GF-D8 (cell line): ENCODE results near the gene CAPZA1.
"Not testable (repeated sequence)": the region's sequence is repeated elsewhere in the genome, so short reads cannot be mapped to it uniquely, and the experiment has no call there.

Experiments
- DNase-seq: peaks from one replicate; lab custom pipeline; 2025; lab: John Stamatoyannopoulos, UW

Gene CAPZA1

GRCh38 chr1:112619518-112620376 lies at the start of gene CAPZA1:
CAPZA1 (plus strand) TSS chr1:112619832; CDS start chr1:112619845, 13 bp downstream.
- DNase-seq = peak; percentile 82

DNA sequence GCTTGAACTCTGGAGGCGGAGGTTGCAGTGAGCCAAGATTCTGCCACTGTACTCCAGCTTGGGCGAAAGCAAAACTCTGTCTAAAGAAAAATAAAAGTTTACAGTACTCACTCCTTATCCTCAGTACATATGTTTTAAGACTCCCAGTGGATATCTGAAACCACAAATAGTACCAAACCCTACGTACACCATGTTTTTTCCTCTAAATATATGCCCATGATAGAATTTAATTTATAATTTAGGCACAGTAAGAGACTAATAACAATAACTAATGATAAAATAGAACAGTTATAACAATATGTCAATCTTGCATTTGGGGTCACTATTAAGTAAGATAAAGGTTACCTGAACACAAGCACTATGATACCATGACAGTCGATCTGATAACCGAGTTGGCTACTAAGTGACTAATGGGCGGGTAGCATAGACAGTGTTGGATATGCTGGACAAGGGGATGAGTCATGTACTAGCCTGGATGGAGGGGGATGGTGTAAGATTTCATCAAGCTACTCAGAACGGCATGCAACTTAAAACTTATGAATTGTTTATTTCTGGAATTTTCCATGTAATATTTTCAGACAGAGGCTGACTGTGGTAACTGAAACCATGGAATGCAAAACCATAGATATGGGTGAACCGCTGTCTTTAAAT lies 44.4 kb upstream of the CAPZA1 start:
- DNase-seq = no peak

- DNase-seq = no peak
Measured at GRCh38 chr1:112576240-112576639, 43.4 kb upstream of the CAPZA1 start.

DNA sequence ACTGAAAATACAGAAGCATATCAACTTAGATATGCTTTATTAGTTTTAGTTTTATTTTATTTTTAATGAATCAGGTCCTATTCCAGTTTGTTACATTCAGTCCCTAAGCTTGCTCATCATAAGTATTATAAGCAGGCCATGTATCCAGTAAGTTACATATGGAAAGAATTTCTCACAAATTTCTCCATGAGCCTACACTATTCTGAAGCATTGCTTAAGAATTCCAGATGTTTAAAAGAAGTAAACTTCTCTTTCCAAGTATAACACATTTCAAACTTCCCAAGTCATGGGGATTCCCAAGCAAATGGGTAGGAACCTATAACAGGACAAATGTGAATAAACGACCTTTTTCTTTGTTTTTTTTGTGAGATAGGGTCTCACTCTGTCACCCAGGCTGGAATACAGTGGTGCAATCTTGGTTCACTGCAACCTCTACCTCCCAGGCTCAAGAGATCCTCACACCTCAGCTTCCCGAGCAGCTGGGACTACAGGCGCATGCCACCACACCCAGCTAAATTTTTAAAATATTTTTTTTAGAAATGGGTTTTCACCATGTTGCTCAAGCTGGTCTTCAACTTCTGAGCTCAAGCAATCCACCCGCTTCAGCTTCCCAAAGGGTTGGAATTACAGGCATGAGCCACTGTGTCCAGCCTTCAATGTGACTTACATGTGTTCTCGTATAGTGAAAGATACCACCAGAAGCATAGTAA lies 39.7 kb upstream of the CAPZA1 start:
- no peak for DNase-seq

DNA sequence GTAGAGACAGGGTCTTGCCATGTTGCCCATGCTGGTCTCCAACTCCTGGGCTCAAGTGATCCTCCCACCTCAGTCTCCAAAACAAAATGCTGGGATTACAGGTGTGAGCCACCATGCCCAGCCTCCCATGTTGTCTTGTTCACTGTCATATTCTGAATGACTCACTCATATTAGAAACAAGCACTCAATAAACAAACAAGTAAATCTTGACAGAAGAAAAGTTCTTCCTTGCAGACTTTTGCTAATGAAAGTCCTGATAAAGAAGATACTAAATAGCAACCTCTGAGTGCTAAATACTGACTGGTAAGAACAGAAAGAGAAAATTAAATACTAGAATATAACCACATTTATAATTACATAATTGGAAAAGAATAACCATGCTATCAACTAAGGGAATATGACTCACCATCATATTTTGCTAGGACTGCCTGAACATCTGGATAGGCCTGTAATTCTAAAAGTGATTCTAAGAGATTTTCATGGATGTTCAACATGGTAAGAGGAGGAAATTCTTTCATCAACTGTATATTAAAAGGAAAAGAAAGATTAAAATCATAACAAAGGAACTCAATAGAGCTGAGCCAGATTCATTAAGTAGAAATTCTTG lies 37.9 kb upstream of the CAPZA1 start:
- DNase-seq = no peak

DNA sequence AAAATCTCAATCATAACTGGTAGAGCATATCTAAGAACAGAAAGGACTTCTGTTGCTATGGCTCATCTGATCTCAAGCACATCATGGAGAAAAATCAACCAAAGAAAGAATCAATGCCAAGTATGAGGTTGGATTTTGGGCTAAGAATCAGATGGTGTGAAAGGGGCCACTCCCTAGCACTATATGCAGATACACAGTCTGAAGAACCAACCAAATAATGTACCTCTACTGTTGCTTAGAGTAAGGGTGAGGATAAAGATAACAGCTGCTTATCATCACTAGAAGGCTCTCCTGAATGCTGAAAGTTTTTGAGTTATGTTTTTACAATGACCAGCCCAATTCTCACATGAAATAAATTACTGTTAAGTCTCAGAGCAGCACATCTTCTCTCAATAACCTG lies 36.3 kb upstream of the CAPZA1 start:
- no peak for DNase-seq

- DNase-seq = no peak
Measured at GRCh38 chr1:112589766-112590165, 29.9 kb upstream of the CAPZA1 start.

DNA sequence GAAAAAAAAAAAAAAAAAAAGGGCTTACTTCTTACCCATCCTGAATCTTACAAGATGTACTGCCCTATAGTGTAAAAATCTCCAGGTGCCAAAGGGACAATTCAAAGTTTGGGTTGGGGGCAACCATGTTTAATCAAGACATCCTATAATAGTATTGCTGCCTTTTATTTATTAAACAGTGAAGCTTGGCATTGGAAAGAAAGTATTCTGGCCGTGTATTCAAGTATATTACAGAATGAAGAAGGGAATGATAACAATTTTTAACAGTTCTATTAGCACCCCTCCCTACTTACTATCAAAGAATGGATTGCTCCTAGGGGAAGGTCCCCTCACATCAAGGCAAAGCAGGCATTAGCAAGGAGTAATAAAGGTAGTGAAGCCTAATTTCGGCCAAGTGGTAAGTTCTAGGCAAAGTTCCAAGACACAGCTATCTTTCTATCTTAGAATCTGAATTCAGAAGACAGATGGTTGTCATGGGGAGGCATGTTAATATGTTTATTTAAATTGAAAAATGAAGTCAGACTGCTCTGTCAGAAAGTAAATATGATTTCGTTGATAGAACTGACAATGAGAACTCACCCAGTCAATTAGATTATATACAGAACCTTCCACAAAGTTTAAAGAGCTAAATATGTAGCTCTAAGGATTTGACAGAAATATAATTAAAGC lies 25.3 kb upstream of the CAPZA1 start:
- DNase-seq = no peak

- DNase-seq = no peak
Measured at GRCh38 chr1:112599477-112599876, 20.2 kb upstream of the CAPZA1 start.

DNA sequence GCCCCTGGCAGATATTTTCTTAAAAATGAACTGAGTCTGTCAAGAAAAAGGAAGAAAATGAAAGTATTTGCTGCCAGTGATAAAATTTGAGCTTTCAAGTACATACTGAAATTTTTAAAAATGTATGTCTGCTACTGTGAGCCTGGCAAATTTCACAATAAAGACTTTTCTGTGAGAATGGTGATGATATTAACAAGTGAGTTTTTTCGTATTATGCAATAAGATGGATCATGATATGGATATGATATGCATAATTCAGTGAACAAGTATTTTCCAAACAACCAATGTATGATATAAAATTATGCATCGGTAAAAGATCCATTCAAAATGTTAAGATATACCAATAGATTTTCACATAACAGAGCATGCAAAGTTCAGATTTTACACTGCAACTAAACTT lies 16.6 kb upstream of the CAPZA1 start:
- no peak for DNase-seq

DNA sequence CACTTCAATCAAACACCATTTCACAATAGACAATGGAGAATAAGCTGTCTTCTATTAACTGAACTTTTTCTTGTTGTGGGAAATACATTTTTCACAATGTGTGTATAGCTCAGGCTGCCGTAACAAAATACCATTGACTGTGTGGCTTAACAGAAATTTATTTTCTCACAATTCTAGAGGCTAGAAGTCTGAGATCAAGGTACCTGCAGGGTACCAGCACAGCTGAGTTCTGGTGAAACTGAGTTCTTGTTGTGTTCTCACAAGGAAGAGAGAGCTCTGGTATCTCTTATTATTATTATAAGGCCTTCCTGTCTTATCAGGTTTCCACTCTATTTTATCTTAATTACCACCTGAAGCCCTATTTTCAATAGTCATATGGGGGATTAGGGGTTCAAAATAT lies 16.1 kb upstream of the CAPZA1 start:
- no peak for DNase-seq

- DNase-seq = no peak
Measured at GRCh38 chr1:112605633-112606327, 13.9 kb upstream of the CAPZA1 start.

DNA sequence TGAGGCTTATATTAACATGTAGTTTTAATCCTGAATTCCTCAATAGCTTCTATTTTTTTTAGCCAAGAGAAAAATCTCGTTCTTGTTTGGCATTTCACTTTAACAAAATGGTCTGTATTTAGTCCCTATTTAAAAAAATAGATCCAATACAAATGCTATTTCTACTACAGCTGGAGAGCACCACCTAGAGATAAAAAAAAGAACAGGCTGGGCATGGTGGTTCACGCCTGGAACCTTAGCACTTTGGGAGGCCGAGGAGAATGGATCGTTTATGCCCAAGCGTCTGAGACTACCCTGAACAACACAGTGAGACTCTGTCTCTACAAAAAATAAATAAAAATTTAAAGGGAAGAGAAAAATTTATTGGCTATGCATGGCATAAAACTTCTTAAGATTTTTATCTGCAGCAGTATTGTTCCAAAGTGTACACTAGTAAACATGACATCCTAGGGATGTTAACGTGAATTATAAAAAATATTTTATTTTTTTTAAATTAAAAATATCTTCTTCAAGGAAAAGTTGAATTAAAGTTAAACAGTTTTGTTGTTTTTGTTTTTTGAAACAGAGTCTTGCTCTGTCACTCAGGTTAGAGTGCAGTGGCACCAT lies 5.1 kb upstream of the CAPZA1 start:
- DNase-seq = no peak

DNA sequence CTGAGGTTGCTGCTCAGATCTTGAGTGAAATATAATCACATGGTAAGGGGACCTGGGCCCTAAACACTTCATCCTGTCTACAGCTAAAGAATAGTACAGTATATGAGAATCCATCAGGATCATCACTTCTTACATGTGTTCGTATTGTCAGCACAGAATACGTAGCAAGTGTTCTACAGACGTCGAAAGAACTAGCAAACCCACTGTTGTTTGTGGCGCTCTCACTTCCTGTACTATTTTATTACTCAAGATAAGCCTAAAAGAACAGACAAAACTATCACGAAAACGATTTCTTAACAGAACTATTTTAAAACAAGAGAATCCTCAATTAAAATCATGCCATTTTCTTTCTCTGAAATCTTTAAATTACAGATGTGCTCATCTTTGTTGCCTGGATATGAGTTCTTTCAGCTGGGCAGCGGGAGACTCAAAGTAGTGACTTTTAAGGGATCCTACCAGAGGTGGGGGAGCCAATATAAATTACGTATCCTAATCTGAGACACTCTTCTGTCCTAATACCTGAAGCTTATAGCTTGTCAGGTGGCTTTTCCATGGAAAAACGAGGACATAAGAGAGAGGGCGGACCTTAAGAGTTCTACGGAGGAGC lies 1.4 kb upstream of the CAPZA1 start:
- peak; percentile 29 for DNase-seq

- DNase-seq = peak; percentile 40
Measured at GRCh38 chr1:112618721-112619517, 713 bp upstream of the CAPZA1 start, which contains the start of gene ST7L. ST7L (minus strand) TSS chr1:112619141; CDS start chr1:112619113, 28 bp downstream.

DNA sequence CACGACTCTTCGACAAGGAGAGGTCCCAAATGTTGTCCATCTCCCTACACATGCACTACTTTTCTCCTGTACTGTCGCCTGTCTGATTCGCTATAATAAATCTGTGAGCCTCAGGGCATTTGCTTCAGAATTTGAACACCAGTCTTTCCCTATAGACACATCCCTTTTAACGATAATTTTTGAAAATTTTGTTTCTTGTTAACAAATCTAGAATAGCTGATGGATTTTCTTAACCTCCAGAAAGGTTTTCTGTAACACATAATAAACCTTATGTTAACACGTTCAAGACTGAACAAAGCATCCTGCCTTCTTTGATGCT lies 704 bp downstream of the CAPZA1 start:
- DNase-seq = no peak

DNA sequence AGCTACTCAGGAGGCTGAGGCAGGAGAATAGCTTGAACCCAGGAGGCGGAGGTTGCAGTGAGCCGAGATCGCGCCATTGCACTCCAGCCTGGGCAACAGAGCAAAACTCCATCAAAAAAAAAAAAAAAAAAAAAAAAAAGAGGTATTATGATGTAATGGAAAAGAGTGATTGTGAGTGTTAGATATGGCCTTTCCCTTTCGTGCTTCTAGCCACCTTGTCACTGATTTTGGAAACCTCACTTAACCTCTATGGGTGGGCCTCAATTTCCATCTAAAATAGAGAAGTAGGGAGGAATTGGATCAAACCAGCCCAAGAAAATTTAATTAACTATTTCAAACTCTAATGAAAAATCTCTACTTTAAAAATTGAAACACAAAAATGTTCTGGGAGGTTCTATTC lies 4.9 kb downstream of the CAPZA1 start:
- not testable (repeated sequence) for DNase-seq

DNA sequence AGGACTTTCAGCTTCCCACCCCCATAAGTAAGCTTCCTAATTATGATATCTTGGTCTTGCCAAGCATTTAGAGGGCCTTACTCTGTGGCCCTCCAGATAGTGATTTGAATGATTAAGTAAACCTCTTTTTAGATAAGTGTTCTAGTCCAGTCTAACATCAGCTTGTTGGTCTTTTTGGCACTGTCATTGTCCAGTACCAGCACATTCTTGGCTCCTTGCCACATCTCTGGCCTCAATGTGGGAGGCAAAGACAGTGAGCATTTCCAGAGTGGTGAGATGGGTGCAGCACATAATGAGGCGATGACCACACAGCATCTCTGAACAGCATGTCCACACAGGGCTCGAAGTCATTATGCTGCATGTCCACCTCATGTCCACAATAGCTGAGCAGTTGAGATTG lies 6.1 kb downstream of the CAPZA1 start:
- DNase-seq = no peak

DNA sequence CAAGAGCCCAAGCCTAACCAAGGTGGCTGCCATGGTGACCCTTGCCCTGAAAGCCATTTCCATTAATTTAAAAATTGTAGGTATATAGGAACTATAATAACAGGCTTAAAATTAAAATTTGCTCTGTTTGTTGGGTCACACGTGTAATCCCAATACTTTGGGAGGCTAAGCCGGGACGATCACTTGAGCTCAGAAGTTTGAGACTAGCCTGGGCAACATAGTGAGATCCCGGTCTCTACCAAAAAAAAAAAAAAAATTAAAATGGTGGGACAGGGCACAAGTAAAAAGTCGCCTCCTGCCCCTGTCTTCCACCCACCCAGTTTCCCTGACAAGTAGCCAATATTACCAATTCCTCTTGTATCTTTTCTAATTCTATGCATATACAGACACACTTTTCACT lies 6.6 kb downstream of the CAPZA1 start:
- no peak for DNase-seq

GRCh38 chr1:112626887-112627286 lies 7.3 kb downstream of the CAPZA1 start:
- no peak for DNase-seq
